K562 (cell line): ENCODE data around the gene DTNA. TPM values are rescaled to one million over a fixed set of nuclear protein-coding genes. Genes with fewer than 3 reads are reported as not detected.

Source experiments
- ATAC-seq: fragments of 200-7000 bp; cut with Tn5 transposase; 3 replicates; pipeline ENCODE4 v1.9.1; 2020; ENCODE audit warnings: moderate library complexity
- BruUV-seq: library from RNA; stranded (reverse); fragments of 400-500 nt; replicated peaks from 2 replicates; lab custom pipeline; 2021; lab: Mats Ljungman, UMichigan
- CTCF ChIA-PET: fragments of 300-600 bp; formaldehyde crosslinking; extraction: SDS; loops from one replicate; lab custom pipeline; 2021; ENCODE audit warnings: low intra/inter-chr PET ratio; lab: Yijun Ruan, JAX
- POLR2A ChIA-PET: fragments of 300-600, 350-650 bp; sonication (Branson Sonifier 250); formaldehyde crosslinking; extraction: SDS; loops from one replicate; lab custom pipeline; 2021; ENCODE audit warnings: antibody characterized with exemption, inconsistent platforms; lab: Yijun Ruan, JAX
- DNase-seq, 4 experiments: peaks; one replicate each; pipeline versions ENCODE4 v3.0.0 to v3.0.0-alpha.2; 2011 to 2018; ENCODE audit warnings: low spot score in 3 of 4, mixed read lengths in 3 of 4; ENCODE audit errors: extremely low read depth in 1 of 4
- FAIRE-seq: peaks from 2 replicates; lab custom pipeline; 2011; peaks lifted over from hg19 to GRCh38; lab: Jason Lieb, UNC
- H2AFZ ChIP-seq: 2 replicates; pipeline ENCODE4 v1.6.0; 2011; ENCODE audit warnings: low read depth, low read length, control low read depth, inconsistent platforms
- H3K27ac ChIP-seq: fragments of 200-600 bp; 3 replicates; pipeline ENCODE4 v1.8.0; 2011; ENCODE audit warnings: low read depth, mild to moderate bottlenecking, control low read depth, inconsistent platforms, low read length, moderate library complexity, mixed read lengths; ENCODE audit errors: extremely low read depth
- H3K27me3 ChIP-seq, 2 experiments: fragments of 300-600 bp in 1 of 2; 2 replicates in 1 of 2; 3 replicates in 1 of 2; pipeline versions ENCODE4 v1.6.0 to v1.8.0; 2011; ENCODE audit warnings: inconsistent platforms in 2 of 2, low read length in 2 of 2, mild to moderate bottlenecking in 1 of 2, mixed read lengths in 1 of 2, moderate library complexity in 1 of 2; ENCODE audit not compliant: control insufficient read depth in 2 of 2, insufficient read depth in 2 of 2
- H3K36me3 ChIP-seq: fragments of 300-600 bp; 3 replicates; pipeline ENCODE4 v1.8.0; 2011; ENCODE audit warnings: mild to moderate bottlenecking, low read length, inconsistent platforms; ENCODE audit not compliant: control insufficient read depth, insufficient read depth
- H3K4me1 ChIP-seq, 2 experiments: fragments of 200-600 bp in 1 of 2; replicated peaks in 1 of 2; 2 replicates in 1 of 2; 3 replicates in 1 of 2; pipeline versions ENCODE4 v1.5.1 to v1.8.0; 2011; ENCODE audit warnings: inconsistent platforms in 2 of 2, low read length in 2 of 2, mild to moderate bottlenecking in 1 of 2, mixed read lengths in 1 of 2, moderate library complexity in 1 of 2; ENCODE audit not compliant: control insufficient read depth in 2 of 2, insufficient read depth in 2 of 2
- H3K4me2 ChIP-seq: 2 replicates; pipeline ENCODE4 v1.6.1; 2011; ENCODE audit warnings: low read length, control low read depth, inconsistent platforms, mixed read lengths; ENCODE audit not compliant: insufficient read depth
- H3K4me3 ChIP-seq: fragments of 200-600 bp; sonication (generic), shearing (Covaris generic); 2 replicates; pipeline ENCODE4 v1.5.1; 2016; ENCODE audit warnings: control low read depth, inconsistent platforms
- H3K79me2 ChIP-seq: fragments of 200-600 bp; 3 replicates; pipeline ENCODE4 v1.8.0; 2011; ENCODE audit warnings: low read length, inconsistent platforms; ENCODE audit not compliant: control insufficient read depth, insufficient read depth
- H3K9ac ChIP-seq, 2 experiments: 2 replicates each; pipeline versions ENCODE4 v1.6.0 to v1.6.1; 2011; ENCODE audit warnings: low read depth in 2 of 2, low read length in 2 of 2, control low read depth in 1 of 2, inconsistent platforms in 1 of 2, mild to moderate bottlenecking in 1 of 2, mixed read lengths in 1 of 2; ENCODE audit not compliant: insufficient read depth in 1 of 2
- H3K9me1 ChIP-seq: one replicate; pipeline ENCODE4 v1.6.0; 2011; ENCODE audit warnings: inconsistent platforms, mild to moderate bottlenecking, low read length, moderate library complexity; ENCODE audit not compliant: control insufficient read depth, insufficient read depth
- H3K9me3 ChIP-seq: replicated peaks from 2 replicates; pipeline ENCODE4 v1.5.1; 2011; ENCODE audit warnings: low read depth, low read length, inconsistent platforms; ENCODE audit not compliant: control insufficient read depth, insufficient read depth
- H4K20me1 ChIP-seq: replicated peaks from 2 replicates; pipeline ENCODE4 v1.6.1; 2011; ENCODE audit warnings: low read length, inconsistent platforms, mixed read lengths; ENCODE audit not compliant: control insufficient read depth, insufficient read depth
- BRF2 ChIP-seq: IDR thresholded peaks from 3 replicates; pipeline ENCODE4 v1.6.1; 2011; ENCODE audit warnings: borderline replicate concordance, mild to moderate bottlenecking; ENCODE audit not compliant: insufficient read length, insufficient read depth
- GATAD2A ChIP-seq: fragments of 450-650 bp; IDR thresholded peaks from 2 replicates; pipeline ENCODE4 v1.6.1; 2017
- HSF4 ChIP-seq: fragments of 250-450 bp; sonication (Bioruptor Pico); IDR thresholded peaks from 2 replicates; pipeline ENCODE4 v2.1.2; 2022; ENCODE audit warnings: mild to moderate bottlenecking, moderate library complexity, borderline replicate concordance
- NFE2L1 ChIP-seq: fragments of 450-650 bp; IDR thresholded peaks from 2 replicates; pipeline ENCODE4 v1.6.1; 2016; ENCODE audit warnings: missing genetic modification characterization, low read depth, mild to moderate bottlenecking, missing compliant biosample characterization, moderate library complexity, borderline replicate concordance
- RFX1 ChIP-seq: fragments of 450-650 bp; IDR thresholded peaks from 2 replicates; pipeline ENCODE4 v1.6.1; 2016; ENCODE audit warnings: mild to moderate bottlenecking, moderate library complexity
- RUNX1 ChIP-seq: sonication (generic); IDR thresholded peaks from 2 replicates; pipeline ENCODE4 v1.6.1; 2016; ENCODE audit warnings: antibody characterized with exemption, low read depth
- SIRT6 ChIP-seq: IDR thresholded peaks from one replicate; pipeline ENCODE4 v1.6.1; 2012; ENCODE audit warnings: low read depth, mild to moderate bottlenecking, control low read depth, inconsistent platforms, low read length, moderate library complexity
- SRSF7 ChIP-seq: fragments of 200-400 bp; formaldehyde crosslinking; optimal IDR thresholded peaks from 2 replicates; pipeline ENCODE3; 2017; ENCODE audit warnings: mild to moderate bottlenecking, low read depth, low read length
- TAF7 ChIP-seq: fragments of 450-650 bp; IDR thresholded peaks from 2 replicates; pipeline ENCODE4 v1.6.1; 2016; ENCODE audit warnings: missing genetic modification characterization, missing compliant biosample characterization
- TFAM ChIP-seq: fragments of 250-450 bp; sonication (Bioruptor Pico); conservative IDR thresholded peaks from 2 replicates; pipeline ENCODE4 v1.5.0; 2021; ENCODE audit warnings: mild to moderate bottlenecking, moderate library complexity
- THRB ChIP-seq: fragments of 450-650 bp; formaldehyde crosslinking; conservative IDR thresholded peaks from 2 replicates; pipeline ENCODE4 v1.4.0; 2022; ENCODE audit warnings: mild to moderate bottlenecking, missing genetic modification characterization
- XRCC5 ChIP-seq: fragments of 200-400 bp; formaldehyde crosslinking; IDR thresholded peaks from 2 replicates; pipeline ENCODE4 v1.6.1; 2017; ENCODE audit warnings: low read depth, mild to moderate bottlenecking, low read length
- ZNF3 ChIP-seq: fragments of 250-450 bp; sonication (Bioruptor Pico); IDR thresholded peaks from 2 replicates; pipeline ENCODE4 v1.5.0; 2021; ENCODE audit warnings: mild to moderate bottlenecking, moderate library complexity
- WGBS: fragments of 100-300 bp; shearing (Covaris generic); methylation state at CpG from one replicate; pipeline ENCODE4 v1.1.6; 2016; ENCODE audit warnings: low coverage, mixed read lengths; ENCODE audit not compliant: insufficient coverage; ENCODE audit errors: missing lambda C conversion rate; 5-methylcytosine and 5-hydroxymethylcytosine counted together
- in situ Hi-C: fragments of 300-500 bp; cut with MboI; formaldehyde crosslinking; loops from 4 replicates; pipeline ENCODE4 v1.15.0; 2018; ENCODE audit warnings: inconsistent platforms, mixed read lengths
- intact Hi-C: fragments of 100-400 bp; cut with micrococcal nuclease; formaldehyde crosslinking; loops from 2 replicates; pipeline ENCODE4 v1.14.2; 2022
- polyA plus RNA-seq, 8 experiments: library from polyadenylated mRNA; depleted of rRNA in 4 of 8; stranded (reverse) in 5 of 8; unstranded in 3 of 8; fragments of >200 nt; fragmentation: Nextera tagmentation in 2 of 8; fragmentation: Illumina TruSeq in 1 of 8; extraction: Ambion mirVana in 2 of 8; extraction: Trizol in 1 of 8; gene quantifications; 2 replicates each; pipeline versions ENCODE4 v1.2.1 to v1.2.3, GENCODE V29; 2011 to 2014; ENCODE audit warnings: inconsistent platforms in 1 of 8, missing spikeins in 1 of 8
- total RNA-seq, 7 experiments: library from RNA; depleted of rRNA in 6 of 7; stranded (reverse); fragments of >200 nt in 6 of 7; fragmentation: Illumina TruSeq in 2 of 7; extraction: Trizol in 2 of 7; gene quantifications; 2 replicates each; pipeline versions ENCODE4 v1.2.1 to v1.2.3, GENCODE V29; 2011 to 2021; ENCODE audit warnings: low replicate concordance in 1 of 7

The DTNA gene
- total and polyA plus RNA-seq, 9 of the 15 experiments (the other 6 are each of a cell fraction or from before 2014, with no cell fraction given) = 0.07 to 2.4 (median 0.22) TPM; not detected in 2

GRCh38 chr18:34740101-34740500 lies 30.0 kb downstream of the DTNA start:
- intact Hi-C loops = no loop called here
- in situ Hi-C loops = no loop called here
- Histone ChIP-seq H3K9me1 (no peaks in the 10 kb centered on the region), H3K9ac (no peak overlapping the region), H3K36me3 (no peaks in the 10 kb centered on the region), H3K27ac (no peak overlapping the region), H4K20me1 (no peaks in the 10 kb centered on the region), H2AFZ (no peak overlapping the region)
- BruUV-seq = no TSS peak
- TF ChIP-seq RUNX1 (no peak), ZNF3 (no peak), XRCC5 (no peak), TAF7 (no peak), SRSF7 (no peak), SIRT6 (no peak), TFAM (no peak), THRB (no peak), GATAD2A (no peak), NFE2L1 (tag) (no peak), BRF2 (no peak), RFX1 (no peak), HSF4 (CRISPR knock-in tag) (no peak)
- TF ChIP-seq, all 486 proteins: peak for 0
- Histone ChIP-seq H3K4me1 (no peaks in the 10 kb centered on the region), H3K27me3 (no peaks in the 10 kb centered on the region), H3K4me2 (no peak overlapping the region), H3K9me3 (no peaks in the 10 kb centered on the region), H3K79me2 (no peaks in the 10 kb centered on the region), H3K4me3 (no peak overlapping the region)
- no peak for DNase-seq
- no peak for ATAC-seq
- CTCF ChIA-PET = no interaction called here
- POLR2A ChIA-PET = no interaction called here
- no peak for FAIRE-seq
- 0% methylated on average over 1 of the region's 1 CpG for WGBS
